RCC 7860 (cell line): ENCODE results near the gene MB.

Experiments used
- DNase-seq: peaks from one replicate; pipeline ENCODE4 v3.0.0-alpha.2; 2015; ENCODE audit warnings: low spot score
- FAIRE-seq: peaks from 2 replicates; lab custom pipeline; 2012; peaks lifted over from hg19 to GRCh38; lab: Jason Lieb, UNC

Gene MB

GRCh38 chr22:35618427-35619223 is 1.5 kb upstream of the MB start:
- DNase-seq (no peak), FAIRE-seq (no peak)

GRCh38 chr22:35616043-35616442 is 1.1 kb downstream of the MB start:
- DNase-seq (no peak), FAIRE-seq (no peak)

- FAIRE-seq = no peak
- no peak for DNase-seq
Observed at GRCh38 chr22:35615156-35615555, 2.0 kb downstream of the MB start.

- no peak for DNase-seq
- FAIRE-seq = no peak
Observed at GRCh38 chr22:35614404-35614803, 2.7 kb downstream of the MB start.

- DNase-seq (no peak), FAIRE-seq (no peak)
Observed at GRCh38 chr22:35612903-35613302, 4.2 kb downstream of the MB start.

- DNase-seq (no peak), FAIRE-seq (no peak)
Observed at GRCh38 chr22:35611891-35612576, 5.1 kb downstream of the MB start.

- DNase-seq = no peak
- FAIRE-seq = no peak
Observed at GRCh38 chr22:35611200-35611890, 5.8 kb downstream of the MB start.

GRCh38 chr22:35610741-35611140 is 6.4 kb downstream of the MB start:
- DNase-seq (no peak), FAIRE-seq (no peak)

- FAIRE-seq = no peak
- no peak for DNase-seq
Observed at GRCh38 chr22:35609761-35610160, 7.4 kb downstream of the MB start.

GRCh38 chr22:35609261-35609660 is 7.9 kb downstream of the MB start:
- FAIRE-seq (no peak), DNase-seq (no peak)

GRCh38 chr22:35608088-35608487 is 9.0 kb downstream of the MB start:
- FAIRE-seq (no peak), DNase-seq (no peak)

- no peak for FAIRE-seq
- DNase-seq = no peak
Observed at GRCh38 chr22:35606916-35607315, 10.2 kb downstream of the MB start.

GRCh38 chr22:35605851-35606481 is 11.2 kb downstream of the MB start:
- FAIRE-seq = no peak
- no peak for DNase-seq

- no peak for DNase-seq
- FAIRE-seq = no peak
Observed at GRCh38 chr22:35605369-35605680, 11.8 kb downstream of the MB start.

GRCh38 chr22:35604621-35605368 is 12.3 kb downstream of the MB start:
- DNase-seq (peak; percentile 86), FAIRE-seq (peak; percentile 77)

GRCh38 chr22:35601743-35602615 is 15.2 kb downstream of the MB start:
- DNase-seq = peak; percentile 84

GRCh38 chr22:35601013-35601580 is 16.0 kb downstream of the MB start:
- no peak for DNase-seq
- no peak for FAIRE-seq

More at GRCh38 chr22:35601743-35602615, 15.2 kb downstream of the MB start:
- peak; percentile 68 for FAIRE-seq

GRCh38 chr22:35600476-35600875 is 16.7 kb downstream of the MB start:
- FAIRE-seq (no peak), DNase-seq (no peak)

GRCh38 chr22:35599364-35599763 is 17.8 kb downstream of the MB start:
- no peak for FAIRE-seq
- DNase-seq = no peak

- DNase-seq (no peak), FAIRE-seq (no peak)
Observed at GRCh38 chr22:35598396-35598710, 18.8 kb downstream of the MB start.
